GM21515 (cell line): Measurements from ENCODE around the gene PITPNM3.
"Not testable (repeated sequence)": the region's sequence is repeated elsewhere in the genome, so short reads cannot be mapped to it uniquely, and the experiment has no call there.

Source experiments
- ATAC-seq: cut with Tn5 transposase; IDR thresholded peaks from one replicate; pipeline ENCODE4 v1.9.1; 2021; ENCODE audit not compliant: unreplicated experiment

The PITPNM3 gene

DNA sequence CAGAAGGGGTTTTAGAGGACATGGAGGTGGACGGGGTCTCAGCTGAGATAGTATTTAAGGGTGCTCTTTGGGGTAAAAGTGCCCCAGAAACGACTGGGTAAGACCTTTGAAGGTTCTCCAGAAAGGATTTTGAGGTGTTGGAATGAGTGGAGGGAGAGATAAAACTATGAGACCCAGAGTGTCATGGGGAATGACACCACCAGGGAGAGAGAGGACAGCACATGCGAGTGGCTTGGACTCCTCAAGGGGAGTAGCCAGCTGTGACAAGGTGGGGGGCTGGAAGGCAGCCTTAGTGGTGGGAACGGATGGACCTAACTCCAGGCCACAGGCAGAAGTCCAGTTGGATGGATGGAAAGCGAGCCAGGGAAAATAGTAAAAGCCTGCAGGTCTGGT is 19.2 kb upstream of the PITPNM3 start:
- no peak for ATAC-seq

- ATAC-seq = no peak
These were observed 18.6 kb upstream of the PITPNM3 start for GRCh38 chr17:6574687-6575595.

DNA sequence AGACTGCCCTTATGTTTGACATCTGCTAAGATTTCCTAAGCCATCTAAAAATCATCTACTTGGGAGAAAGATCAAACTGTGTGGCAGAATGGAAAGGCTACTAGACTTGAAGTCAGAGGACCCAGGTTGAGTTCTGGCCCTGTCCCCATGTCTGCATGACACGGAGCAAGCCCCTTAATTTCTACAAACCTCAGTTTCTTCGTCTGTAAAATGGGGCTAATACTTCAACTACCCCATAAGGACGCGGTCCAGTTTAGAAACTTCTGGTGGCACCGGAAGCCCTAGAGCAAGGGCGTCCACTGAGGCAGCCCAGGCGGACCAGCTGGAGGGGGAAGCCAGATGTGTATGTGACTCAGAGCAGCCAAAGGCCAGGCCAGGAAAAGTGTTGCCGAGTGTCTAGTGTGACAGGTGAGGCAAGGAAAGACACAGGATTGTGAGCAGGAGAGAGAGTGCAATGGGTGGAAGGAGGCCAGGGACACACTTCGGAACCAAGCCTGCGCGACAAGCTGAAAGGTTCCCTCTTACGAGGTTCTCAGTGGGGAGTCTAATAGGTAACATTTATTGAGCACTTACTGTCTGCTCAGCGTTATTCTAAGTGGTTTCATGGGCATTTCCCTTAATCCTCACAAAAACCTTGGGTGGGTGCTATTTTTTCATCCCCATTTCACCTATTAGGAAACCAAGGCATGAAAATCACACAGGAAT is 17.8 kb upstream of the PITPNM3 start:
- ATAC-seq = no peak

GRCh38 chr17:6573495-6573894 is 17.1 kb upstream of the PITPNM3 start:
- not testable (repeated sequence) for ATAC-seq

DNA sequence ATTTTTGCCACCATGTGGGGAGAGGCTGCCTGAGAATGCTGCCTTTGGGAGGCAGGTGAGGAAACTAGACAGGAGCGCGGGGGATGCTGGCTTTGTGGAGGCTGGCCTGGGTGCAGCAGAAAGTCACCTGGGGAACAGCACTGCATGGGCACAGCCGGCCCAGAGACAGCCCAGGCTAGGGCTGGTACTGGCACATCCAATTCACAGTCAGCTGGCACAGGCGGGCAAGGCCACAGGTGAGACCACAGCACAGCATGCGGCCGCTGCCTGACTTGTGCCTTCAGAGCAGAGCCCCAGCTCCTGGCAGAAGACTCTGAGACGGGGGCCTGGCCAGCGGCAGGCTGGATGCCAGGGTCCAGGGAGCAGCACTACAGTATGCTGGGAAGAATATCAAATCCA is 16.6 kb upstream of the PITPNM3 start:
- ATAC-seq = no peak

GRCh38 chr17:6571452-6571781 is 15.1 kb upstream of the PITPNM3 start:
- ATAC-seq = no peak

GRCh38 chr17:6570731-6571451 is 14.5 kb upstream of the PITPNM3 start:
- no peak for ATAC-seq

DNA sequence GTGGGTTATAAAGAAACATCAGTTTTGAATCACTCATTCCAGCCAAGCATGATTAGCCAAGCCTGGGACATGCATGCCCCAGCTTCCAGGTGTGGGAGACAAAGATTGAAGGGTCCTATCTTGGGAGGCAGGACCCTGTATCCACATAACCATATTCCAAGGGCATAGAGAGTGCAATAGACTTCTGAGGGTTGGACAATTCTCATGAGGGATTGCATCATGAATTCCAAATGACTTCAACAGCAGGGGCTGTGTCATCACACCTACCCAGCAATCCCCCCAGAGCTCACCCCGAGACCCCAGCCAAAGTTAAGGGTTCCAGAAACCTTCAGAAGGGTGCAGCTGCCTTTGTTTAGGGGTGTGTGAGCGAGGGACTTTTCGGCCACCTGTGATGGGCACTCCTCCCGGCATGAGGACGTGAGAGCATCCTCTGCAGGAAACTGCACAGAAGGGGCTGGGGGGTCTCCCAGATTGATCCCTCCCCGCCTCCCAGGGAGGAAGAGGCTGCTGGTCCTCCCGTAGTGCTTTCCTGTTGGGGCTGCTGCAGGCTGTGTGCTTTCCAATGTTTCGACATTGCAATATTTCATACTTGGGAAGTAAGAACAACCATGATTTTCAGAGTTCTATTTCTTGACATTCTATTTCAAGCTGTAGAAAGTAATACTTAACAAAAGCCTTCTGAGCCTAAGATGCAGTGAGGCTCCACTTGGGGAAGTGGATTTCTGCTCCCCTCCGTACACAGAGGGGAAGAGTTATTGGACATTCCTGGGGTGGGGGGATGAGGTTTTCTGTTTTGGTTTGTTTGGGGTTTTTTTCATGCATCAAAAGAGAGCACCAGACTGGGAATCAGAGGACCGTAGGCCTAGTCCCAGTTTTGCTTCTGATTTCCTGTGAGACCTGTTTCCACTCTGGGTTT is 13.3 kb upstream of the PITPNM3 start:
- no peak for ATAC-seq

- ATAC-seq = no peak
These were observed 11.9 kb upstream of the PITPNM3 start for GRCh38 chr17:6568184-6568758.

- no peak for ATAC-seq
These were observed 11.3 kb upstream of the PITPNM3 start for GRCh38 chr17:6567528-6568183.

- ATAC-seq = no peak
These were observed 5.1 kb upstream of the PITPNM3 start for GRCh38 chr17:6561446-6561845.

DNA sequence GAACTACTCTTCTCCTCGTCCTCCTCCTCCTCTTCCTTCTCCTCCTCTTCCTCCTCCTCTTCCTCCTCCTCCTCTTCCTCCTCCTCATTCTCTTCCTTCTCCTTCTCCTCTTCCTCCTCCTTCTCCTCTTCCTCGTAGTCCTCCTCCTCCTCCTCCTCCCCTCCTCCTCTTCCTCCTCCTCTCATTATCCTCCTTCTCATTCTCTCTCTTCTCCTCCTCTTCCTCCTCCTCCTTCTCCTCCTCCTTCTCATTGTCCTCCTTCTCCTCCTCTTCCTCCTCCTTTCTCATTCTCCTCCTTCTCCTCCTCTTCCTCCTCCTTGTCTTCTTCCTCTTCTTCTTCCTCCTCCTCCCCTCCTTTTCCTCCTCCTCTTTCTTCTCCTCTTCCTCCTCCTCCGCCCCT is 4.1 kb upstream of the PITPNM3 start:
- no peak for ATAC-seq

GRCh38 chr17:6559753-6560215 is 3.4 kb upstream of the PITPNM3 start:
- ATAC-seq = no peak

DNA sequence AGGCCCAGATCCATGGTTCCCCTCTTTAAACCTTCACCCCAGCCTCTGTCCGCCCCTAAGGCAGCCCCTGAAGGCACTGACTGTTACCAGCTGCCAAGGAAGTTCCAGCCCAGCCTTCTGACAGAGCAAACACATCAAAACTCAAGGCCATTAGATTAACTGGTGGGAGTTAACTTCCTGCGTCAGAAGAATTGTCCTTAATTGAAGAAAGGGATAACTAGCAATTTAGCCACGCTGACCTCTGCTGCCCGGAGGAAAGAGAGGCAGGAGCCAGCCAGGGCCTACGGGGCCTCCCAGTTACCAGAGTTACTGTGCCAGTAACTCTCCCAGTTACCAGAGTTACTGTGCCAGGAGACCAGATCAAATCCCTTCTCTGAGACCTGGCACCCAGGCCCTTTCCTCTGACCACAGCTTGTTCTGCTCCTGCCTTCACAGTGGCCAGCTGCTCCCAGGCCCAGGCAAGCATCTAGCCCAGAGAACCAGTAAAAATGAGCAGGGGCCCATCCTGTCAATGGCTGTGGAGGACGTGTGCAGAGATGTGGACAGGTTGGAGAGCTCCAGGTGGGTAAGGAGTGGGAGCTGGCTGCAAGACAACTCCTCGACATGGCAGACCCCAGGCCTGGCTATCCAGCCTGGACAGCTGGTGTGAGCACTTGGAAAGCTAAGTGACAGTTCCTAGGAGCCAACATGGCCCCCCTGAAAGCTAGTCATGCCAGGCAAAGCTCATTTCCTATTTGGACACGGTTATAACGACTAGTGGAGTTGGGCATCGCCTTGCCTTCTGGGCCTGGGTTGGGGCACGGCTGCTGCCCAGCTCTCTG is 2.8 kb upstream of the PITPNM3 start:
- no peak for ATAC-seq

GRCh38 chr17:6558276-6558675 is 1.9 kb upstream of the PITPNM3 start:
- ATAC-seq = no peak

- ATAC-seq = no peak
These were observed 684 bp upstream of the PITPNM3 start for GRCh38 chr17:6557040-6557438.

DNA sequence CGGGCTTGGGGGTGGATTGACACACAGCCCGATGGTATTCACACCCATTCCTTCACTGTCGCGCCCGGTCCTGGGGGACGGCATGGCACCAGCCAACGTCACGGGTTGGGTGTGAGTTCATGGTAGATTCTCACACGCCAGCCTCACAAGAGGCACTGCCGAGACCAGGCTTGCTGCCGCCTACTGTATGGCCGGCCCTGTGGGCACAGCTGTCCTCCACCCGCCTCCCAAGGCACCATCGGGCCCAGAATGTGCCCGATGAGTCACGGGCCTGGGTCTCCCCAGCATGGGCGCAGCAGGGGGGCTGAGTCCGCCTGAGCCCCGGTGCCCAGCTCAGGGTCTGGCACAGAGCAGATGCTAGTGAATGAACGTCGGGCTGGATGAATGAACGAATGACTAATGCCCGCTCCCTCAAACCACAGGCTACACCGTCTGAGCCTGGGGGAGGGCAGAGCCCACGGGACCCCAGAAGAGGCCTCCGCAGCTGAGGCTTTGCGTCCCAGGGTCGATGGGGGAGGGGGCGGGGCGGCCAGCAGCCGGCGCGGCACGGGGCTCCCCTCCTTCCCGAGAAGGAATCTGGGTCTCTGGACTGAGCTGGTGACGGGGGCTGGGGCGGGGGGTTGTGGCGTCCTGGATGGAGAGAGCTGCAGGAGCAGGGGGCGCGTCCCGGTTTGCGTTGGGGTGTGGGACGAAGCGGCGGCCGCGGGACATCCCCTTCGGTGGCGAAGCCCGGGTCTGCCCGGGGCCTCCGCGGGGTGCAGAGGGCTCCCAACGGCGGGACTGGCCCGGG is 829 bp downstream of the PITPNM3 start:
- no peak for ATAC-seq

- no peak for ATAC-seq
These were observed 1.5 kb downstream of the PITPNM3 start for GRCh38 chr17:6554871-6555330.
